BLaER1 treated with 17β-estradiol and CSF1 and Interleukin-3, amounts not matched to agents 10 nM and 100 nM (cell line): ENCODE measurements around the gene DDX3X.

ENCODE experiments used
- H3K27ac ChIP-seq, 11 experiments: shearing (Covaris generic); formaldehyde crosslinking; 2 replicates each; pipeline ENCODE4 v1.8.1; 2022
- H3K27me3 ChIP-seq, 11 experiments: shearing (Covaris generic); formaldehyde crosslinking; 2 replicates each; pipeline ENCODE4 v1.8.1; 2022
- H3K36me3 ChIP-seq, 11 experiments: shearing (Covaris generic); formaldehyde crosslinking; 2 replicates each; pipeline ENCODE4 v1.8.1; 2022
- H3K4me1 ChIP-seq, 10 experiments: shearing (Covaris generic); formaldehyde crosslinking; 2 replicates each; pipeline ENCODE4 v1.8.1; 2022
- H3K4me2 ChIP-seq, 11 experiments: shearing (Covaris generic); formaldehyde crosslinking; 2 replicates each; pipeline ENCODE4 v1.8.1; 2022
- H3K4me3 ChIP-seq, 10 experiments: shearing (Covaris generic); formaldehyde crosslinking; 2 replicates each; pipeline ENCODE4 v1.8.1; 2022
- H3K9ac ChIP-seq, 11 experiments: shearing (Covaris generic); formaldehyde crosslinking; 2 replicates each; pipeline ENCODE4 v1.8.1; 2022
- H3K9me3 ChIP-seq, 11 experiments: shearing (Covaris generic); formaldehyde crosslinking; replicated peaks in 1 of 11; 2 replicates each; pipeline ENCODE4 v1.8.1; 2022
- H4K20me1 ChIP-seq, 11 experiments: shearing (Covaris generic); formaldehyde crosslinking; 2 replicates each; pipeline ENCODE4 v1.8.1; 2022
- Cebpa-rat ChIP-seq, 11 experiments: shearing (Covaris generic); IDR thresholded peaks; 2 replicates each; pipeline ENCODE4 v1.8.1; 2022

DDX3X gene

DNA sequence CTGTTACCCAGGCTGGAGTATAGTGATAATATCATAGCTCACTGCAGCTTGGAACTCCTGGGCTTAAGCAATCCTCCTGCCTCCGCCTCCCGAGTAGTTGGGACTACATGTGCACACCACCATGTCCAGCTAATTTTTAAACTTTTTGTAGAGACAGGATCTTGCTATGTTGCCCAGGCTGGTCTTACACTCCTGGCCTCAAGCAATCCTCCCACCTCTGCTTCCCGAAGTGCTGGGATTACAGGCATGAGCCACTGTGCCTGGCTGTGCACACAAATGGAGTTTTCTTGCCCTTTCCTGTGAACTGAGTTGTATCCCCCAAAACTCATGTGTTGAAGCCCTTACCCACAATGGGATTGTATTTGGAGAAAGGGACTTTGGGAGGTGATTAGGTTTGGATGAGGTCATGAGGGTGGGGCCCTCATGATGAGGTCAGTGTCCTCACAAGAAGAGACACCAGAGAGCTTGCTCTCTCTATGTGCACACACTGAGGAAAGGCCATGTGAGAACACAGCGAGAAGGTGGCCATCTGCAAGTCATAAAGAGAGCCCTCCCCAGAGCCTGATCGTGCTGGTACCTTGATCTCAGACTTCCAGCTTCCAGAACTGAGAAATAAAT, 40.1 kb downstream of the DDX3X start:
- Histone ChIP-seq H3K4me3 (no peak overlapping the region), H3K9me3 (peaks cover 0 to 7% (median 6%) of the 10 kb centered on the region in 11 experiments; a peak in 8 of 22 replicates), H3K36me3 (no peaks in the 10 kb centered on the region), H3K4me2 (no peak overlapping the region), H3K9ac (no peak overlapping the region), H4K20me1 (no peaks in the 10 kb centered on the region), H3K27ac (no peak overlapping the region), H3K4me1 (peaks cover 0 to 15% (median 0%) of the 10 kb centered on the region in 10 experiments; a peak in 5 of 20 replicates), H3K27me3 (no peaks in the 10 kb centered on the region)
- TF ChIP-seq Cebpa-rat (IDR thresholded peaks at IDR 0.05), result no peak

DNA sequence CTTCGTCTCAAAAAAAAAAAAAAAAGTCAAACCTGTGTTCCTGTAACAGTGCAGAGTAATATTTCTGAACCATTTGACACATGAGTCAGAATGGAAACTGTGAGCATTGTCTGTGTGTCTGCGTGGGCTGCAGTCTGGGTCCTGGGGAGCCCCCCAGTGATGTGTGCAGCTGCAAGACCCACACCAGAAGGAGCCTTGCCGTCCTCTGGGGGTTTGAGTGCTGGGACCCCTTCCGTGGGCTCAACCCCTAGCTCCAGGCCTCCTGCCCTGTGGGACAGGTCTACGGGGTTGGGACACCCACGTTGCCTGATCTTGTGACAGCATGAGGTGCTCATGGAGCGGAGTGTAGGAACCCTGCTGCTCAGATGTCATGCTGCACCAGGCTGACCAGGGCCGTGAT, 43.7 kb downstream of the DDX3X start:
- H3K4me2 ChIP-seq, result peak overlapping the region in 2 of 11 experiments; percentile 51 to 55; a peak in 4 of 22 replicates
- H3K4me1 ChIP-seq, result peaks cover 0 to 38% (median 5%) of the 10 kb centered on the region in 10 experiments; a peak in 10 of 20 replicates
- no peaks in the 10 kb centered on the region for H3K9me3 ChIP-seq
- no peaks in the 10 kb centered on the region for H3K27me3 ChIP-seq
- H3K9ac ChIP-seq, result no peak overlapping the region
- H3K27ac ChIP-seq, result no peak overlapping the region
- no peaks in the 10 kb centered on the region for H3K36me3 ChIP-seq
- H4K20me1 ChIP-seq, result no peaks in the 10 kb centered on the region
- TF ChIP-seq Cebpa-rat (IDR thresholded peaks at IDR 0.05), result no peak
- no peak overlapping the region for H3K4me3 ChIP-seq

DNA sequence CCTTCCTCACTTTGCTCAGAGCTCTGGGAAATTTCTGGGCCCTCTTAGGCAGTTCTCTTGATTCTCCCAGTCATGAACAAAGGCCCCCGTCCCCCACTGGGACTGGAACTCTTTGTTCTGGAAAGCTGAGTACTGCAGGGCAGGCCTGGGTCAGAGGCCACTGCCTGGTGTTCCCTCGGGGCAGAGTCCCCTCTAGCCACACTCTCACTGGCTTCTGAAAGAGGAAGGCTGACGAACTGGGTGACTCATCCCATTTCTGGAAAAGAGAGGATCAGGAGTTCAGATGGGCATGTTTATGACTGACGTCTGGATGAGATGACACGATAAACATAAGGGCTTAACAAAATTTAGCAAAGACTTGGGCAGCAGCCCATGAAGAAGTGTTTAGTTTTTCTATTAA, 47.7 kb downstream of the DDX3X start:
- Histone ChIP-seq H3K4me1 (peaks cover 0 to 65% (median 21%) of the 10 kb centered on the region in 10 experiments; a peak in 14 of 20 replicates), H3K4me2 (peak overlapping the region in 5 of 11 experiments; percentile 43 to 81 (median 65); a peak in 10 of 22 replicates)
- TF ChIP-seq Cebpa-rat (IDR thresholded peaks at IDR 0.05), result no peak

GRCh38 chrX:41382714-41383645, 49.0 kb downstream of the DDX3X start:
- H3K9ac ChIP-seq, result peak overlapping the region in 5 of 11 experiments; percentile 16 to 59 (median 49); a peak in 7 of 22 replicates
- H3K4me3 ChIP-seq, result no peak overlapping the region
- H4K20me1 ChIP-seq, result no peaks in the 10 kb centered on the region
- H3K4me1 ChIP-seq, result peaks cover 0 to 56% (median 21%) of the 10 kb centered on the region in 10 experiments; a peak in 14 of 20 replicates
- peak overlapping the region in 9 of 11 experiments; percentile 2 to 81 (median 54); a peak in 14 of 22 replicates for H3K4me2 ChIP-seq
- peaks cover 0 to 8% (median 0%) of the 10 kb centered on the region in 11 experiments; a peak in 2 of 22 replicates for H3K9me3 ChIP-seq
- H3K27me3 ChIP-seq, result no peaks in the 10 kb centered on the region
- no peaks in the 10 kb centered on the region for H3K36me3 ChIP-seq
- TF ChIP-seq Cebpa-rat (IDR thresholded peaks at IDR 0.05), result no peak
- H3K27ac ChIP-seq, result peak overlapping the region in 8 of 11 experiments; percentile 2 to 76 (median 64); a peak in 12 of 22 replicates

More for the DNA sequence above, 47.7 kb downstream of the DDX3X start:
- no peaks in the 10 kb centered on the region for H3K36me3 ChIP-seq
- peaks cover 0 to 8% (median 0%) of the 10 kb centered on the region in 11 experiments; a peak in 2 of 22 replicates for H3K9me3 ChIP-seq
- H3K27me3 ChIP-seq, result no peaks in the 10 kb centered on the region
- no peak overlapping the region for H3K4me3 ChIP-seq
- peak overlapping the region in 4 of 11 experiments; percentile 66 to 76 (median 76); a peak in 9 of 22 replicates for H3K27ac ChIP-seq
- no peaks in the 10 kb centered on the region for H4K20me1 ChIP-seq
- H3K9ac ChIP-seq, result peak overlapping the region in 4 of 11 experiments; percentile 36 to 64 (median 54); a peak in 5 of 22 replicates

DNA sequence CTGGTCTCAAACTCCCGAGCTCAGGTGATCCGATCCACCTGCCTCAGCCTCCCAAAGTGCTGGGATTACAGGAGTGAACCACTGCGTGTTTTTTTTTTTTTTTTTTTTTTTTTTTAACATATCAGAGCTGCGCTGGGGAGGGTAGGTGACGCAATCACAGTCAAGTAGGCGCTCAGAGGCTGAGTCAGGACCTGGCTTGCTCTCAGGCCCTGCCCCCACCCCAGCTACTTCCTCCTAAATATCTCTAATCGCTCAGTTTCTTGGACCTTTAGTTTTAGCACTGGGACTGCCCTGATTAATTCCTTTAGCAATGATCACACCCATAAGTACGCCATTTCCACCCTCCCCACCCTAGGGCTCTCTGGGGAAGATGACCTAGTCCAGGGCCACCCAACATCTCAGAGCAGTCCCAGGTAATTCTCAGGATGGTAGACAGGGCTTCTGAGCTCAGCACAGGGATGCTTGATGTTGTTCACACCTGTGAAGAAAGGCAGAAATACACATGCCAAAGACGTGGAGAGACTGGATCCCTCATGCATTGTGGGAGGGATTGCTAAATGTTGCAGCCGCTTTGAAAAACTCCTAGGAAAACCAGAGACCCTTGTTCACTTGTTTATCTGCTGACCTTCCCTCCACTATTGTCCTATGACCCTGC, 50.2 kb downstream of the DDX3X start:
- H4K20me1 ChIP-seq, result no peaks in the 10 kb centered on the region; a peak in 1 of 22 replicates
- H3K9me3 ChIP-seq, result peaks cover 0 to 8% (median 0%) of the 10 kb centered on the region in 11 experiments; a peak in 2 of 22 replicates
- H3K27me3 ChIP-seq, result no peaks in the 10 kb centered on the region
- peak overlapping the region in 1 of 11 experiments; percentile 29; a peak in 2 of 22 replicates for H3K9ac ChIP-seq
- peak overlapping the region in 5 of 11 experiments; percentile 52 to 76 (median 76); a peak in 7 of 22 replicates for H3K27ac ChIP-seq
- peak in 8 of 11 experiments; percentile 21 to 78 (median 58); a peak in 9 of 22 replicates for TF ChIP-seq Cebpa-rat (IDR thresholded peaks at IDR 0.05)
- H3K4me2 ChIP-seq, result peak overlapping the region in 6 of 11 experiments; percentile 50 to 81 (median 66); a peak in 11 of 22 replicates
- H3K4me1 ChIP-seq, result peaks cover 0 to 51% (median 21%) of the 10 kb centered on the region in 10 experiments; a peak in 14 of 20 replicates
- peak overlapping the region in 1 of 10 experiments; percentile 33; a peak in 1 of 20 replicates for H3K4me3 ChIP-seq
- H3K36me3 ChIP-seq, result no peaks in the 10 kb centered on the region

DNA sequence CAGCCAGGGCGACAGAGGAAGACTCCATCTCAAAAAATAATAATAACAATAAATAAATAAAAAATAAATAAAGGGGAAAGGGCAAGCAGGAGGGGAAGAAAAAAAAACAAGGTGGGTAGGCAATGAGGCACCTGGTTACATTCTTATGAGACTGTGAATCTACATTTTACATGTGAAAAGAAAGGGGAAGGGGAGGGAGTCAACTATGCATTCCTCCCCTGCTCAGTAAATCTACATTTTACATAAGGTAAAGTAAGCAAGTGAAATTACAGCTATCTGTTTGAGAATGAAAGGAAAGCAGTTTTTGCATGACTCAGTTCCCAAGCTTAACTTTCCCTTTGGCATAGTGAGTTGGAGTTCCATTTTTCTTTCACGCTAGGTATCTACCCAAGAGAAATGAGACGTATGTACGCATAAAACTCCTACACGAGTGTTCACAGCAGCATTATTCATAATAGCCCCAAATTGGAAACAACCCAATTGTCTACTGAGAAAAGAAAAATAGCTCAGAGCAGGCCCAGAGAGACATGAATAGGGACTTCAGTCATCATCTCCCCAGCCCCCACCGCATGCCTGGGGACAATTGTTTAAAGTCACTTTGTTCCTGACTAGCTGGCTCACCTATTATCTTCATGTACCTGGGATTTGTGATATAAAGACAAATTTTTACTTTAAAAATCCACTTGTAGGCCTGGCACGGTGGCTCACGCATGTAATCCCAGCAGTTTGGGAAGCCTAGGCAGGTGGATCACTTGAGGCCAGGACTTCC, 52.4 kb downstream of the DDX3X start:
- no peaks in the 10 kb centered on the region for H3K36me3 ChIP-seq
- H3K27me3 ChIP-seq, result no peaks in the 10 kb centered on the region
- H3K4me2 ChIP-seq, result no peak overlapping the region
- H3K9me3 ChIP-seq, result peaks cover 0 to 8% (median 0%) of the 10 kb centered on the region in 11 experiments; a peak in 2 of 22 replicates
- no peaks in the 10 kb centered on the region; a peak in 1 of 22 replicates for H4K20me1 ChIP-seq
- H3K9ac ChIP-seq, result no peak overlapping the region
- no peak overlapping the region for H3K27ac ChIP-seq
- H3K4me1 ChIP-seq, result peaks cover 0 to 42% (median 21%) of the 10 kb centered on the region in 10 experiments; a peak in 14 of 20 replicates
- H3K4me3 ChIP-seq, result no peak overlapping the region
- no peak for TF ChIP-seq Cebpa-rat (IDR thresholded peaks at IDR 0.05)

- Histone ChIP-seq H3K4me3 (no peak overlapping the region), H3K4me1 (peaks cover 0 to 21% (median 9%) of the 10 kb centered on the region in 10 experiments; a peak in 12 of 20 replicates), H3K9me3 (peaks cover 0 to 8% (median 0%) of the 10 kb centered on the region in 11 experiments; a peak in 2 of 22 replicates), H3K27me3 (no peaks in the 10 kb centered on the region), H3K4me2 (no peak overlapping the region), H3K27ac (no peak overlapping the region), H3K36me3 (no peaks in the 10 kb centered on the region), H4K20me1 (no peaks in the 10 kb centered on the region; a peak in 1 of 22 replicates), H3K9ac (no peak overlapping the region)
- no peak for TF ChIP-seq Cebpa-rat (IDR thresholded peaks at IDR 0.05)
Observed at GRCh38 chrX:41388543-41388942, 54.6 kb downstream of the DDX3X start.
